MG63 (cell line): ENCODE data around the gene DNAH1. TPM values are rescaled to one million over a fixed set of nuclear protein-coding genes. Genes with fewer than 3 reads are reported as not detected.
A peak's percentile ranks its signal among the peaks of the same experiment; 100 is the strongest.

Experiments
- DNase-seq: peaks from one replicate; pipeline ENCODE4 v3.0.0-alpha.2; 2020
- H3K27me3 ChIP-seq: fragments of 250-450 bp; sonication (Bioruptor Pico); 2 replicates; pipeline ENCODE4 v1.5.1; 2020; ENCODE audit warnings: mild to moderate bottlenecking, moderate library complexity
- H3K36me3 ChIP-seq: fragments of 250-450 bp; sonication (Bioruptor Pico); 2 replicates; pipeline ENCODE4 v1.5.1; 2020; ENCODE audit warnings: mild to moderate bottlenecking, moderate library complexity
- H3K4me3 ChIP-seq: fragments of 250-450 bp; sonication (Bioruptor Pico); 2 replicates; pipeline ENCODE4 v1.5.1; 2020; ENCODE audit warnings: mild to moderate bottlenecking, moderate library complexity
- H3K9me3 ChIP-seq: fragments of 250-450 bp; sonication (Bioruptor Pico); 2 replicates; pipeline ENCODE4 v1.5.1; 2020; ENCODE audit warnings: mild to moderate bottlenecking, moderate library complexity
- total RNA-seq: library from RNA; depleted of rRNA; stranded (reverse); fragments of >200 nt; shearing (Covaris generic); gene quantifications from 2 replicates; pipeline ENCODE4 v1.2.3, GENCODE V29; 2014; ENCODE audit warnings: low replicate concordance

Gene DNAH1
- total RNA-seq, 1 experiment from 2014 or later, result 0.49 TPM

DNA sequence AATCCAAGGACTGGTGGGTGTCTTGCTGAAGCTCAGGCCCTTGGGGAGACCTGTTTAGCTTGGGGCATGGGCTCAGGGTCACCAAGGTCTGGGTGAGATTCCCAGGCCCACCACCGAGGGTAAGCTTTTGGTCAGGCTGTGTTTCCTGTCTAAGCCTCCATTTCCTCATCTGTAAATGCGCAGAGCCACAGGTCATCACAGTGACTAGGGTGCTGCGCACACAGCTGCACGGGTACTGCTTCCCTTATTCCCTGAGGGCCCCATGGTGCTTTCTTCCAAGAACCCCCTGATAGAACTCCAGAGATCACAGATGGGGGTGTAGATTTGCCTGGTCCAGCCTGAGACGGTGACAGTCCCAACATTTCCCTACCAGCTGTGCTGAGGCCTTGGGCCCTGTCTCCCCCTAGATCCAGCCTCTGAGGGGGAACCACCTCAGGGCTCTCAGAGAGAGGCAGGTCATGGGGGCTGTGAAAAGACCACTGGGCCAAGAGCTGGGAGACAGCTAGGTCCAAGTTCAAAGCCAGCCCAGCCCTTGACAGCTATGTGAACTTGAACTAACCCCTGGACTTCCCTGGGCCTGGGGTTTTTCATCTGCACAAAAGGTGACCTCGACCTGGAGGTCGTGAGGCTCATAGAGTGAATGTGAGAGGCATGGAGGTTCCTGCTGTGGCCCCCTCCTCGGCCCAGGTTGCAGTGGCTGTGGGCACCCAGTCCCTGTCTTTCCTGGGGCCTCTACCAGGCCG lies 68.1 kb downstream of the DNAH1 start:
- no peaks in the 10 kb centered on the region for H3K9me3 ChIP-seq

DNA sequence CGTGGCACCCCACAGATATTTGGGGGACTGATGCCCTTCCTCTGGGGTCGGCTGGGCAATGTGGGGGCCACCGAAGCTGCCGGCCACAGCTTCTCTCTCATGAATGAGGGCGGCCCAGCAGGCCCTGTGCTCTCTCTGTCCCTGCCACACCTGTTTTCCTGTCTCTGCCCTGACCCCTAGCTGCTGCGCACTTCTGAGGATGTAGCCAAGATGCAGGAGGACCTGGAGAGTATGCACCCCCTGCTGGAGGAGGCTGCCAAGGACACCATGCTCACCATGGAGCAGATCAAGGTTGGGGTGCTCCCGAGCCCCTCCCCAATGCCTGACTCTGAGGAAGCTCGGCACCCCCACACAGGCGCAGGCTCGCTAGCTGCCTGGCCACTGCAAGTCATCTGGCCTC lies 69.0 kb downstream of the DNAH1 start:
- Histone ChIP-seq H3K4me3 (no peak overlapping the region), H3K36me3 (no peaks in the 10 kb centered on the region), H3K9me3 (no peaks in the 10 kb centered on the region), H3K27me3 (no peaks in the 10 kb centered on the region)
- DNase-seq, result peak; percentile 5

More for the DNA sequence above, 68.1 kb downstream of the DNAH1 start:
- no peak overlapping the region for H3K4me3 ChIP-seq
- H3K27me3 ChIP-seq, result no peaks in the 10 kb centered on the region
- no peak for DNase-seq
- H3K36me3 ChIP-seq, result no peaks in the 10 kb centered on the region

DNA sequence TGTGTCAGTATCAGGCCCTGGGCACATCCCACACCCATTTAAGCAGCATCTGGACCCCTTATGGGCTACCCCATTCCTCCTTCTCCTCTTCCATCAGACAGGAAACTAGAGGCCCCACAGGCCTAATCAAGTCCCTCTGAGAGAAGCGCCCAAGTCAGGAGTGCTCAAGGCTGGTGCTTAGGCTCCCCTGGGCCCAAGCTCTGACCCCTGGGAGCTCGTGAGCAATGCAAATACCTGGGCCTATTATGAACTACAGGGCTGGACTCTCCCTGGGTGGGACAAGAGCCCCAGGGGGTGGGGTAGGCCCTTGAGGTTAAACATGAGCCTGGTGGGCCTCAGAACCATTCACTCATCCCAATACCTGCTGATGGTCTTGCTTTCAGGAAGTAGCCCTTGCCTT lies 71.4 kb downstream of the DNAH1 start:
- no peak for DNase-seq
- H3K36me3 ChIP-seq, result no peaks in the 10 kb centered on the region
- no peaks in the 10 kb centered on the region for H3K27me3 ChIP-seq
- H3K9me3 ChIP-seq, result no peaks in the 10 kb centered on the region
- no peak overlapping the region for H3K4me3 ChIP-seq

DNA sequence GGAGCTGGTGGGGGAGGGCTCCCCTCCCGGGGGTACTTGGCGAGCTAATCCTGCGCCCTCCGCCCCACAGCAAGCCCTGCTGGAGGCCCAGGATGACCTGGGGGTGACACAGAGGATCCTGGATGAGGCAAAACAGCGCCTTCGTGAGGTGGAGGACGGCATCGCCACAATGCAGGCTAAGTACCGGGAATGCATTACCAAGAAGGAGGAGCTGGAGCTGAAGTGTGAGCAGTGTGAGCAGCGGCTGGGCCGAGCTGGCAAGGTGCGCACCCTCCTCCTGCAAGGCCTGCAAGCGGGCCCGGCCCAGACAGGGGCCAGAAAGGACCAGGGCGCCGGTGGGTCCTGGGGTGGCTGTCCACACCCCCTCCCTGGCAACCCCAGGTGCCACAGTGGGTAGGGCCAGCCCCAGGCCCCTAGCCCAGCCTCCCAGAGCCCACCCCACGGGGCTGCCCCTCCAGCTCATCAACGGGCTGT lies 72.3 kb downstream of the DNAH1 start:
- no peak for DNase-seq
- Histone ChIP-seq H3K4me3 (no peak overlapping the region), H3K9me3 (no peaks in the 10 kb centered on the region), H3K36me3 (no peaks in the 10 kb centered on the region), H3K27me3 (no peaks in the 10 kb centered on the region)

DNA sequence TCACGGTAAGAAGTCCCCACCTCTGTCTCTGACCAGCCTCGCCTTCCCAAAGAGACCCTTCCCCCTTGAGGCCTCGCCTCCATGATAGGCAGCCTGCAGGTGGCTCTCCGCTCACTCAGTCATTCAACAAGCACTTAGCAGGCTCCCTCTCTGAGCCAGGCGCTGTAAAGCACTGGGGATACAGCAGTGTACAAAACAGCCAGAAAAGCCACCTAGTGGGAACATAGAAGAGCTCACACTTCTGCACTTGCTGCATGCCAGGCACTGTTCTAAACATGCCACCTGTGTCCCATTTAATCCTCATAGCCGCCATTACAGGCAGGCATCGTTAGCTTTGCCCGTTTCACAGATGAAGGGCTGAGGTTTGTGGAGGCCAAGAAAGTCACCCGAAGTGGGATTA lies 72.8 kb downstream of the DNAH1 start:
- H3K4me3 ChIP-seq, result no peak overlapping the region
- H3K27me3 ChIP-seq, result no peaks in the 10 kb centered on the region
- DNase-seq, result no peak
- H3K36me3 ChIP-seq, result no peaks in the 10 kb centered on the region
- no peaks in the 10 kb centered on the region for H3K9me3 ChIP-seq

DNA sequence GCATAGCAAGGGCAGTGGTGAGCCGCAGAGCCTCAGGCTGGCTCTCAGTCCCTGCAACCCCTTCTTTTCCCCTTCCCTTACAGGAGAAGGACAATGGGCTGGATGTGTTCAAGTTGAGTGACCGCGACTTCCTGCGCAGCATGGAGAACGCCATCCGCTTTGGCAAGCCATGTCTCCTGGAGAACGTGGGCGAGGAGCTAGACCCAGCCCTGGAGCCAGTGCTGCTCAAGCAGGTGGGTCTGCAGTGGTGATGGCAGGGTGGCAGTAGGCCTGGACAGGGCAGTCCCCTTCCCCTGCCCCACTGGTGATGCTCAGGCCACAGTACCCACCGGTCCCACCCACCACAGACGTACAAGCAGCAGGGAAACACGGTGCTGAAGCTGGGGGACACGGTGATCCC lies 75.0 kb downstream of the DNAH1 start:
- H3K9me3 ChIP-seq, result no peaks in the 10 kb centered on the region
- no peaks in the 10 kb centered on the region for H3K36me3 ChIP-seq
- DNase-seq, result no peak
- H3K27me3 ChIP-seq, result no peaks in the 10 kb centered on the region
- H3K4me3 ChIP-seq, result no peak overlapping the region

DNA sequence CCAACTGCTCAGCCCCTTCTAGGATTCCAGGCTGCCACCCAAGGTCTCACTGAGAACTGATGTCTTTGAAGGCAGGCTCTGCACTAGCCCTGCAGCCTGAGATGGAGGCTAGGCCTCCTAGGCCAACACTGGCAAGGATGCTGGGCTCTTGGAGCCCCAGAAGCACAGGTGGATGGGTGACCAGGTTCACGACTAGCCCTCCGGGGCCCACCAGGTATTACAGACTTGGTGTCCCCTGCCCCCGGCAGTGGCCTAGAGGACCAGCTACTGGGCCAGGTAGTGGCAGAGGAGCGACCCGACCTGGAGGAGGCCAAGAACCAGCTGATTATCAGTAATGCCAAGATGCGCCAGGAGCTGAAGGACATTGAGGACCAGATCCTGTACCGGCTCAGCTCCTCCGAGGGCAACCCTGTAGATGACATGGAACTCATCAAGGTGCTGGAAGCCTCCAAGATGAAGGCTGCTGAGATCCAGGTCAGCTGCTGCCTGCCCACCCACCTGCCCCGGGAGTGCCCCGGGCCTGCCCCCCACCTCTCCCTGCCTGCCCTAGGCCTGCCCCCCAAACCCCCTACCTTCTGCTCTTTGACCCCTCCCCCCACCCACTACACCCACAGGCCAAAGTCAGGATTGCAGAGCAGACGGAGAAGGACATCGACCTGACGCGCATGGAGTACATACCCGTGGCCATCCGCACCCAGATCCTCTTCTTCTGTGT lies 76.3 kb downstream of the DNAH1 start:
- H3K36me3 ChIP-seq, result no peaks in the 10 kb centered on the region
- H3K4me3 ChIP-seq, result no peak overlapping the region
- no peak for DNase-seq
- no peaks in the 10 kb centered on the region for H3K9me3 ChIP-seq
- no peaks in the 10 kb centered on the region for H3K27me3 ChIP-seq

DNA sequence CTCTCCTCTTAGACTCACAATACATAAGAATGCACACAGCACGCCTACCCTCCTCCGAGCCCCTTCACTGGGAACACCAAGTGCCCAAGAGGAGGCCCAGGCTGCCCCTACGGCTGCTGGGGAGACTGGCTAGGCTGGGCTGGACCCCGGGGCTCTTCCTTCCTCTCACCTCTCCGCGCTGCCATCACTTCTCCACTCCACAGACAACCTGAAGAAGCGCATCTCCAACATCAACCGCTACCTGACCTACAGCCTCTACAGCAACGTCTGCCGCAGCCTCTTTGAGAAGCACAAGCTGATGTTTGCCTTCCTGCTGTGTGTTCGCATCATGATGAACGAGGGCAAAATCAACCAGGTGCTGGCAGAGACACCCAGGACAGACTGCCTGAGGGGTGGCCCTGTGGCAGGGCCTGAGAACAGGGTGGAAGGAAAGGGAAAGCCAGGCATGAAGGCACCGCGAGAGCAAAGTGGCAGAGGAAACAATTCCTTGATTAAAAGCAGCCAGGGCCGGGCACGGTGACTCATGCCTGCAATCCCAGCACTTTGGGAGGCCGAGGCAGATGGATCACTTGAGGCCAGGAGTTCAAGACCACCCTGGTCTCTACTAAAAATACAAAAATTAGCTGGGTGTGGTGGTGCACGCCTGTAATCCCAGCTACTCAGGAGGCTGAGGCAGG lies 77.2 kb downstream of the DNAH1 start:
- H3K36me3 ChIP-seq, result no peaks in the 10 kb centered on the region
- H3K9me3 ChIP-seq, result no peaks in the 10 kb centered on the region
- H3K27me3 ChIP-seq, result no peaks in the 10 kb centered on the region
- DNase-seq, result no peak
- no peak overlapping the region for H3K4me3 ChIP-seq

GRCh38 chr3:52393959-52394670 lies 78.0 kb downstream of the DNAH1 start:
- no peak for DNase-seq
- H3K9me3 ChIP-seq, result no peaks in the 10 kb centered on the region
- no peak overlapping the region for H3K4me3 ChIP-seq
- no peaks in the 10 kb centered on the region for H3K36me3 ChIP-seq
- H3K27me3 ChIP-seq, result no peaks in the 10 kb centered on the region

DNA sequence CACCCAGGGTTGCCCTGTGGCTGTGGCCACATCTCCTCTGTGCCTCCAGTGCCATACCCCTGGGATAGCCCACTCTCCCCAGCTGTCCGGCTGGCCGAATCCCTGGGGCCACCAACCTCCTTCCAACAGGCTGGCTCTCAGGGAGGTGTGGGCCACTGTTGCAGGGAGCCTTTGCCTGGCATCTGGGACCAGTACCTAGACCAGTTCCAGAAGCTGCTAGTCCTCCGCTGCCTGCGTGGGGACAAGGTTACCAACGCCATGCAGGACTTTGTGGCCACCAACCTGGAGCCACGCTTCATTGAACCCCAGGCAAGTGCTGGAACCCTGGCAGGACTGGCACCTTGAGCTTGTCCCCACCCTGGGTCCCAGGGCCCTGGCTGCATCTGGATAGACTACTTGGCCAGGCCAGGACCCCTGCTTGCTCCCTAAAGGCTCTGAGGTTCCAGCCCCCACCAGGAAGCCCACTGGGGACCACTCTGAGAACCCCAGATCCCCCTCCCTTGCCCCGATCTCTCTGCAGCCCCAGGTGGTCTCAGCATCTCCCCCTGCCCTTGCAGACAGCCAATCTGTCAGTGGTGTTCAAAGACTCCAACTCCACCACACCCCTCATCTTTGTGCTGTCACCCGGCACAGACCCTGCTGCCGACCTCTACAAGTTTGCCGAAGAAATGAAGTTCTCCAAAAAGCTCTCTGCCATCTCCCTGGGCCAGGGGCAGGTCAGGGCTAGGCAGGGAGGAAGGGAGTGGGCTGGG lies 78.8 kb downstream of the DNAH1 start:
- H3K36me3 ChIP-seq, result no peaks in the 10 kb centered on the region
- H3K4me3 ChIP-seq, result no peak overlapping the region
- H3K27me3 ChIP-seq, result no peaks in the 10 kb centered on the region
- no peak for DNase-seq
- no peaks in the 10 kb centered on the region for H3K9me3 ChIP-seq

DNA sequence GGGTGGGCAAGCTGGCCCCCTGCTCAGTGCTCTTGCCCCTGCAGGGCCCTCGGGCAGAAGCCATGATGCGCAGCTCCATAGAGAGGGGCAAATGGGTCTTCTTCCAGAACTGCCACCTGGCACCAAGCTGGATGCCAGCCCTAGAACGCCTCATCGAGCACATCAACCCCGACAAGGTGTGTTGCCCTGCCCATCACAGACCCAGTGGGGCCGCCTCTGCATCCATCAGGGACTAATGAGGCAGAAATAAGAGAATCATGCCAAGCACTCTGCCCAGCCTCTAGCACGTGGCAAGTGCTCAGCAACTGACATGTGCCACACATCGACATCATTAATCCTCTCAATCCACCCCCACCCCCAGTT lies 79.4 kb downstream of the DNAH1 start:
- Histone ChIP-seq H3K27me3 (no peaks in the 10 kb centered on the region), H3K9me3 (no peaks in the 10 kb centered on the region), H3K4me3 (no peak overlapping the region), H3K36me3 (no peaks in the 10 kb centered on the region)
- DNase-seq, result no peak

GRCh38 chr3:52396011-52396906 lies 80.1 kb downstream of the DNAH1 start:
- H3K27me3 ChIP-seq, result no peaks in the 10 kb centered on the region
- no peak overlapping the region for H3K4me3 ChIP-seq
- no peak for DNase-seq
- no peaks in the 10 kb centered on the region for H3K36me3 ChIP-seq
- H3K9me3 ChIP-seq, result no peaks in the 10 kb centered on the region

DNA sequence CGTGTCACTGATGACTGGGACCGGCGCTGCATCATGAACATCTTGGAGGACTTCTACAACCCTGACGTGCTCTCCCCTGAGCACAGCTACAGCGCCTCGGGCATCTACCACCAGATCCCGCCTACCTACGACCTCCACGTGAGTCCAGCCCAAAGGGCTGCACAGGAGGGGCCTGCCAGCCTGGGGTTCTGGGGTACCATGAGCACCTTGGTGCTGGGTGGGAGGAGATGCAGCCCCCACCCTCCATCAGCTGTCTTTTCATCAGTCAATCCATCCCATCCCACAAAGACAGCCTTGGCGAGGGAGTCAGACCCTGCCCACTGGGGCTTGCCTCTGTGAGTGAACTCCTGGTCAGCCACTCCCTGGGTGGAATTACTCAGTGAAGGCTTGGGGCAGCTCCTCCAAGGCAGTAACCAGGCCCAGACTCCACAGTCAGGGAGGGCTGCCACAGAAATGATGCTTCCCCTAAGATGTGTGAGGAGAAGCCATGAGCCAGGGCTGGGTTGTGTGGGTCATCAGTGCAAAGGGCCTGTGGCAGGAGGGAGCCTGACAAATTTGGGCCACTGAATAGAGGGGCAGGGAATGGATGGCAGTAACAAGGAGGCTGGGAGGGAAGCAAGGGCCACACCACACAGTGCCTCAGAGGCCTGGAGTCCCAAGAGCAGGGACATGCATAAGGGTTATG lies 80.9 kb downstream of the DNAH1 start:
- DNase-seq, result no peak

GRCh38 chr3:52397676-52398399 lies 81.7 kb downstream of the DNAH1 start:
- DNase-seq, result no peak
- no peak overlapping the region for H3K4me3 ChIP-seq
- H3K9me3 ChIP-seq, result no peaks in the 10 kb centered on the region
- H3K27me3 ChIP-seq, result no peaks in the 10 kb centered on the region
- no peaks in the 10 kb centered on the region for H3K36me3 ChIP-seq

More for the DNA sequence above, 80.9 kb downstream of the DNAH1 start:
- Histone ChIP-seq H3K9me3 (no peaks in the 10 kb centered on the region), H3K4me3 (no peak overlapping the region), H3K36me3 (no peaks in the 10 kb centered on the region), H3K27me3 (no peaks in the 10 kb centered on the region)
